HCT116 (cell line): Measurements from ENCODE around the gene HES6. TPM values are rescaled to one million over a fixed set of nuclear protein-coding genes. Genes with fewer than 3 reads are reported as not detected.
A peak's percentile ranks its signal among the peaks of the same experiment; 100 is the strongest.

ENCODE experiments used
- ATAC-seq: fragments of 200-7000 bp; cut with Tn5 transposase; 2 replicates; pipeline ENCODE4 v1.9.1; 2020; ENCODE audit warnings: mild to moderate bottlenecking, moderate library complexity
- BruUV-seq: library from RNA; stranded (reverse); fragments of 400-500 nt; replicated peaks from 2 replicates; lab custom pipeline; 2021; lab: Mats Ljungman, UMichigan
- CTCF ChIA-PET: fragments of 300-600 bp; sonication (Branson Sonifier 250); formaldehyde crosslinking; loops from one replicate; lab custom pipeline; 2021; ENCODE audit warnings: antibody characterized with exemption; lab: Charles Lee
- POLR2A ChIA-PET: fragments of 300-600, 350-600 bp; sonication (Branson Sonifier 250); formaldehyde crosslinking; loops from one replicate; lab custom pipeline; 2021; ENCODE audit warnings: antibody characterized with exemption; lab: Charles Lee
- RAD21 ChIA-PET, 2 experiments: fragments of 300-600 bp; sonication (Branson Sonifier 250); formaldehyde crosslinking; loops; one replicate each; lab custom pipeline; 2023; ENCODE audit warnings: low total read pairs in 2 of 2; ENCODE audit not compliant: uncharacterized antibody in 2 of 2, unreplicated experiment in 2 of 2, low non-redundant PET in 1 of 2; lab: Charles Lee
- DNase-seq: peaks from one replicate; pipeline ENCODE4 v3.0.0-alpha.2; 2010; ENCODE audit warnings: low read depth, low spot score
- H2AFZ ChIP-seq: fragments of 200-600 bp; shearing (Covaris generic), sonication (generic); 2 replicates; pipeline ENCODE4 v1.6.1; 2017; ENCODE audit warnings: low read depth, mixed run types, mixed read lengths, antibody characterized with exemption, low read length; ENCODE audit not compliant: poor library complexity, severe bottlenecking
- H3K27ac ChIP-seq: 2 replicates; pipeline ENCODE4 v1.5.1; 2012; ENCODE audit warnings: low read depth, low read length
- H3K27me3 ChIP-seq: fragments of 200-600 bp; sonication (generic); 2 replicates; pipeline ENCODE4 v1.6.1; 2016; ENCODE audit warnings: mixed run types, low read length, mixed read lengths; ENCODE audit not compliant: insufficient read depth
- H3K36me3 ChIP-seq, 2 experiments: fragments of 200-500 bp in 1 of 2; fragments of 200-600 bp in 1 of 2; sonication (Bioruptor generic) in 1 of 2; sonication (generic) in 1 of 2; 2 replicates each; pipeline versions ENCODE4 v1.5.1 to v1.6.1; 2014 to 2016; ENCODE audit warnings: low read length in 2 of 2, inconsistent platforms in 1 of 2, mixed read lengths in 1 of 2, mixed run types in 1 of 2; ENCODE audit not compliant: insufficient read depth in 2 of 2, control insufficient read depth in 1 of 2
- H3K4me1 ChIP-seq, 2 experiments: fragments of 200-600 bp in 1 of 2; sonication (generic) in 1 of 2; 2 replicates each; pipeline versions ENCODE4 v1.5.1 to v1.6.1; 2012 to 2017; ENCODE audit warnings: low read length in 2 of 2, inconsistent platforms in 1 of 2, mild to moderate bottlenecking in 1 of 2, mixed read lengths in 1 of 2, mixed run types in 1 of 2, moderate library complexity in 1 of 2; ENCODE audit not compliant: insufficient read depth in 2 of 2, control insufficient read depth in 1 of 2
- H3K4me2 ChIP-seq: fragments of 200-600 bp; sonication (generic); 2 replicates; pipeline ENCODE4 v1.6.1; 2017; ENCODE audit warnings: mixed run types, low read length, mixed read lengths
- H3K4me3 ChIP-seq, 2 experiments: fragments of 200-600 bp in 1 of 2; sonication (generic) in 1 of 2; replicated peaks in 1 of 2; 2 replicates each; pipeline ENCODE4 v1.5.1; 2011 to 2016; ENCODE audit warnings: low read length in 2 of 2, control low read depth in 1 of 2, low read depth in 1 of 2, mild to moderate bottlenecking in 1 of 2, mixed read lengths in 1 of 2, mixed run types in 1 of 2
- H3K79me2 ChIP-seq: fragments of 200-600 bp; sonication (generic); 2 replicates; pipeline ENCODE4 v1.6.1; 2017; ENCODE audit warnings: mild to moderate bottlenecking, mixed run types, low read length, moderate library complexity, mixed read lengths; ENCODE audit not compliant: insufficient read depth
- H3K9ac ChIP-seq: fragments of 200-600 bp; sonication (generic); 2 replicates; pipeline ENCODE4 v1.6.1; 2016; ENCODE audit warnings: low read length, mixed read lengths
- H3K9me2 ChIP-seq: fragments of 200-600 bp; sonication (generic), shearing (Covaris generic); 2 replicates; pipeline ENCODE4 v1.6.1; 2017; ENCODE audit warnings: mixed run types, mild to moderate bottlenecking, moderate library complexity; ENCODE audit not compliant: insufficient read depth
- H3K9me3 ChIP-seq, 2 experiments: fragments of 200-500 bp in 1 of 2; fragments of 200-600 bp in 1 of 2; sonication (Bioruptor generic) in 1 of 2; sonication (generic) in 1 of 2; 2 replicates each; pipeline ENCODE4 v1.6.1; 2014 to 2017; ENCODE audit warnings: low read length in 2 of 2, mixed read lengths in 2 of 2, inconsistent platforms in 1 of 2, low read depth in 1 of 2, mild to moderate bottlenecking in 1 of 2, mixed run types in 1 of 2, moderate library complexity in 1 of 2; ENCODE audit not compliant: control insufficient read depth in 1 of 2, insufficient read depth in 1 of 2
- H4K20me1 ChIP-seq: fragments of 200-600 bp; sonication (generic), shearing (Covaris generic); 2 replicates; pipeline ENCODE4 v1.6.1; 2017; ENCODE audit warnings: mixed run types, mild to moderate bottlenecking, moderate library complexity; ENCODE audit not compliant: insufficient read depth
- ATF3 ChIP-seq: IDR thresholded peaks from 2 replicates; pipeline ENCODE4 v1.6.1; 2012
- CBX3 ChIP-seq: IDR thresholded peaks from 2 replicates; pipeline ENCODE4 v1.6.1; 2012; ENCODE audit warnings: low read depth
- CEBPB ChIP-seq: IDR thresholded peaks from 2 replicates; pipeline ENCODE4 v1.6.1; 2012; ENCODE audit warnings: low read depth
- CTCF ChIP-seq, 3 experiments: fragments of 200-600 bp in 1 of 3; sonication (generic) in 1 of 3; IDR thresholded peaks in 2 of 3; conservative IDR thresholded peaks in 1 of 3; 2 replicates each; pipeline ENCODE4 v1.5.1; 2012 to 2017; ENCODE audit warnings: low read depth in 2 of 3, low read length in 2 of 3, antibody characterized with exemption in 1 of 3, borderline replicate concordance in 1 of 3, control low read depth in 1 of 3, mild to moderate bottlenecking in 1 of 3, mixed read lengths in 1 of 3, mixed run types in 1 of 3, moderate library complexity in 1 of 3; ENCODE audit not compliant: insufficient read depth in 1 of 3
- EGR1 ChIP-seq: IDR thresholded peaks from 2 replicates; pipeline ENCODE4 v1.6.1; 2012; ENCODE audit warnings: low read depth
- ELF1 ChIP-seq: IDR thresholded peaks from 2 replicates; pipeline ENCODE4 v1.6.1; 2012; ENCODE audit warnings: low read depth, borderline replicate concordance
- EZH2 ChIP-seq: fragments of 200-600 bp; sonication (generic); IDR thresholded peaks from 2 replicates; pipeline ENCODE4 v1.6.1; 2017; ENCODE audit warnings: antibody characterized with exemption, mixed run types
- EZH2phosphoT487 ChIP-seq: fragments of 200-600 bp; IDR thresholded peaks from 2 replicates; pipeline ENCODE4 v1.6.1; 2018; ENCODE audit warnings: antibody characterized with exemption, borderline replicate concordance
- FOSL1 ChIP-seq: IDR thresholded peaks from 2 replicates; pipeline ENCODE4 v1.6.1; 2012; ENCODE audit warnings: low read depth
- MAX ChIP-seq: IDR thresholded peaks from 2 replicates; pipeline ENCODE4 v1.6.1; 2012
- POLR2A ChIP-seq: IDR thresholded peaks from 2 replicates; pipeline ENCODE4 v1.7.0; 2011; ENCODE audit warnings: borderline replicate concordance; ENCODE audit not compliant: insufficient read depth, insufficient read length; ENCODE audit errors: extremely low read depth
- POLR2AphosphoS5 ChIP-seq: IDR thresholded peaks from 2 replicates; pipeline ENCODE4 v1.6.1; 2011; ENCODE audit warnings: mild to moderate bottlenecking, low read depth, low read length, moderate library complexity
- RAD21 ChIP-seq: IDR thresholded peaks from 2 replicates; pipeline ENCODE4 v1.6.1; 2012; ENCODE audit warnings: low read depth, mild to moderate bottlenecking
- SIN3A ChIP-seq: IDR thresholded peaks from 2 replicates; pipeline ENCODE4 v1.6.1; 2012; ENCODE audit warnings: low read depth
- SP1 ChIP-seq: IDR thresholded peaks from 2 replicates; pipeline ENCODE4 v1.6.1; 2012; ENCODE audit warnings: low read depth
- SRF ChIP-seq: IDR thresholded peaks from 2 replicates; pipeline ENCODE4 v1.6.1; 2012; ENCODE audit warnings: low read depth
- YY1 ChIP-seq: IDR thresholded peaks from 2 replicates; pipeline ENCODE4 v1.6.1; 2011; ENCODE audit warnings: low read length, low read depth, moderate library complexity, mild to moderate bottlenecking; ENCODE audit not compliant: insufficient replicate concordance; ENCODE audit errors: extremely low read depth
- ZBTB33 ChIP-seq: IDR thresholded peaks from 2 replicates; pipeline ENCODE4 v1.6.1; 2011; ENCODE audit warnings: mild to moderate bottlenecking, low read length, moderate library complexity; ENCODE audit not compliant: insufficient replicate concordance; ENCODE audit errors: extremely low read depth
- ZFX ChIP-seq: fragments of 450-650 bp; IDR thresholded peaks from 2 replicates; pipeline ENCODE4 v1.6.1; 2017
- ZNF274 ChIP-seq: fragments of 200-500 bp; sonication (Bioruptor generic); IDR thresholded peaks from 2 replicates; pipeline ENCODE4 v1.6.1; 2014; ENCODE audit warnings: mild to moderate bottlenecking, low read depth, low read length, inconsistent platforms
- intact Hi-C: fragments of 100-400 bp; cut with micrococcal nuclease; formaldehyde crosslinking; loops from 2 replicates; pipeline ENCODE4 v1.10.0; 2022
- total RNA-seq: library from RNA; stranded (reverse); gene quantifications from one replicate; pipeline ENCODE4 v1.2.1, GENCODE V29; 2021; ENCODE audit not compliant: unreplicated experiment

HES6 gene
- total RNA-seq, 1 experiment from 2014 or later = 47.8 TPM

GRCh38 chr2:238286987-238287736 is 47.3 kb upstream of the HES6 start:
- ATAC-seq = no peak
- intact Hi-C loops = no loop called here
- Histone ChIP-seq H4K20me1 (no peaks in the 10 kb centered on the region), H3K4me3 (peak overlapping the region; percentile 73 to 84), H3K4me2 (peak overlapping the region; percentile 96), H3K27me3 (no peaks in the 10 kb centered on the region), H3K9ac (peak overlapping the region; percentile 83), H3K4me1 (peaks cover 21 to 41% of the 10 kb centered on the region in 2 experiments), H3K79me2 (peaks cover 40% of the 10 kb centered on the region), H2AFZ (no peak overlapping the region), H3K27ac (no peak overlapping the region), H3K9me3 (no peaks in the 10 kb centered on the region), H3K36me3 (no peaks in the 10 kb centered on the region), H3K9me2 (no peaks in the 10 kb centered on the region)
- POLR2A ChIA-PET = no interaction called here
- no peak for TF ChIP-seq RAD21
- TF ChIP-seq SIN3A = no peak
- TF ChIP-seq EGR1 = no peak
- no peak for TF ChIP-seq ELF1
- TF ChIP-seq MAX = no peak
- TF ChIP-seq FOSL1 = no peak
- TF ChIP-seq ZBTB33 = no peak
- no peak for TF ChIP-seq CTCF (IDR thresholded peaks at IDR 0.05 in 2 of 3, conservative IDR thresholded peaks at IDR 0.05 in 1 of 3; ENCODE audit: borderline replicate concordance in 1 of 3, insufficient read depth in 1 of 3, low read depth in 2 of 3, low read length in 2 of 3)
- TF ChIP-seq SRF = no peak
- TF ChIP-seq POLR2A = no peak
- no peak for TF ChIP-seq EZH2
- TF ChIP-seq ZFX = no peak
- no peak for TF ChIP-seq ZNF274
- TF ChIP-seq ATF3 = no peak
- no peak for TF ChIP-seq CEBPB
- TF ChIP-seq YY1 = no peak
- TF ChIP-seq SP1 = no peak
- TF ChIP-seq CBX3 = no peak
- no peak for TF ChIP-seq EZH2phosphoT487
- TF ChIP-seq POLR2AphosphoS5 = no peak
- BruUV-seq = no TSS peak
- DNase-seq = no peak
- CTCF ChIA-PET = no interaction called here
- RAD21 ChIA-PET = no interaction called here
